HCT116 (cell line): Measurements from ENCODE around the gene SH2D3C. TPM values are rescaled to one million over a fixed set of nuclear protein-coding genes. Genes with fewer than 3 reads are reported as not detected.

ENCODE experiments used
- ATAC-seq: fragments of 200-7000 bp; cut with Tn5 transposase; 2 replicates; pipeline ENCODE4 v1.9.1; 2020; ENCODE audit warnings: mild to moderate bottlenecking, moderate library complexity
- BruUV-seq: library from RNA; stranded (reverse); fragments of 400-500 nt; replicated peaks from 2 replicates; lab custom pipeline; 2021; lab: Mats Ljungman, UMichigan
- CTCF ChIA-PET: fragments of 300-600 bp; sonication (Branson Sonifier 250); formaldehyde crosslinking; loops from one replicate; lab custom pipeline; 2021; ENCODE audit warnings: antibody characterized with exemption; lab: Charles Lee
- POLR2A ChIA-PET: fragments of 300-600, 350-600 bp; sonication (Branson Sonifier 250); formaldehyde crosslinking; loops from one replicate; lab custom pipeline; 2021; ENCODE audit warnings: antibody characterized with exemption; lab: Charles Lee
- RAD21 ChIA-PET, 2 experiments: fragments of 300-600 bp; sonication (Branson Sonifier 250); formaldehyde crosslinking; loops; one replicate each; lab custom pipeline; 2023; ENCODE audit warnings: low total read pairs in 2 of 2; ENCODE audit not compliant: uncharacterized antibody in 2 of 2, unreplicated experiment in 2 of 2, low non-redundant PET in 1 of 2; lab: Charles Lee
- DNase-seq: peaks from one replicate; pipeline ENCODE4 v3.0.0-alpha.2; 2010; ENCODE audit warnings: low read depth, low spot score
- H2AFZ ChIP-seq: fragments of 200-600 bp; shearing (Covaris generic), sonication (generic); 2 replicates; pipeline ENCODE4 v1.6.1; 2017; ENCODE audit warnings: low read depth, mixed run types, mixed read lengths, antibody characterized with exemption, low read length; ENCODE audit not compliant: poor library complexity, severe bottlenecking
- H3K27ac ChIP-seq: 2 replicates; pipeline ENCODE4 v1.5.1; 2012; ENCODE audit warnings: low read depth, low read length
- H3K27me3 ChIP-seq: fragments of 200-600 bp; sonication (generic); 2 replicates; pipeline ENCODE4 v1.6.1; 2016; ENCODE audit warnings: mixed run types, low read length, mixed read lengths; ENCODE audit not compliant: insufficient read depth
- H3K36me3 ChIP-seq, 2 experiments: fragments of 200-500 bp in 1 of 2; fragments of 200-600 bp in 1 of 2; sonication (Bioruptor generic) in 1 of 2; sonication (generic) in 1 of 2; 2 replicates each; pipeline versions ENCODE4 v1.5.1 to v1.6.1; 2014 to 2016; ENCODE audit warnings: low read length in 2 of 2, inconsistent platforms in 1 of 2, mixed read lengths in 1 of 2, mixed run types in 1 of 2; ENCODE audit not compliant: insufficient read depth in 2 of 2, control insufficient read depth in 1 of 2
- H3K4me1 ChIP-seq, 2 experiments: fragments of 200-600 bp in 1 of 2; sonication (generic) in 1 of 2; 2 replicates each; pipeline versions ENCODE4 v1.5.1 to v1.6.1; 2012 to 2017; ENCODE audit warnings: low read length in 2 of 2, inconsistent platforms in 1 of 2, mild to moderate bottlenecking in 1 of 2, mixed read lengths in 1 of 2, mixed run types in 1 of 2, moderate library complexity in 1 of 2; ENCODE audit not compliant: insufficient read depth in 2 of 2, control insufficient read depth in 1 of 2
- H3K4me2 ChIP-seq: fragments of 200-600 bp; sonication (generic); 2 replicates; pipeline ENCODE4 v1.6.1; 2017; ENCODE audit warnings: mixed run types, low read length, mixed read lengths
- H3K4me3 ChIP-seq, 2 experiments: fragments of 200-600 bp in 1 of 2; sonication (generic) in 1 of 2; replicated peaks in 1 of 2; 2 replicates each; pipeline ENCODE4 v1.5.1; 2011 to 2016; ENCODE audit warnings: low read length in 2 of 2, control low read depth in 1 of 2, low read depth in 1 of 2, mild to moderate bottlenecking in 1 of 2, mixed read lengths in 1 of 2, mixed run types in 1 of 2
- H3K79me2 ChIP-seq: fragments of 200-600 bp; sonication (generic); 2 replicates; pipeline ENCODE4 v1.6.1; 2017; ENCODE audit warnings: mild to moderate bottlenecking, mixed run types, low read length, moderate library complexity, mixed read lengths; ENCODE audit not compliant: insufficient read depth
- H3K9ac ChIP-seq: fragments of 200-600 bp; sonication (generic); 2 replicates; pipeline ENCODE4 v1.6.1; 2016; ENCODE audit warnings: low read length, mixed read lengths
- H3K9me2 ChIP-seq: fragments of 200-600 bp; sonication (generic), shearing (Covaris generic); 2 replicates; pipeline ENCODE4 v1.6.1; 2017; ENCODE audit warnings: mixed run types, mild to moderate bottlenecking, moderate library complexity; ENCODE audit not compliant: insufficient read depth
- H3K9me3 ChIP-seq, 2 experiments: fragments of 200-500 bp in 1 of 2; fragments of 200-600 bp in 1 of 2; sonication (Bioruptor generic) in 1 of 2; sonication (generic) in 1 of 2; 2 replicates each; pipeline ENCODE4 v1.6.1; 2014 to 2017; ENCODE audit warnings: low read length in 2 of 2, mixed read lengths in 2 of 2, inconsistent platforms in 1 of 2, low read depth in 1 of 2, mild to moderate bottlenecking in 1 of 2, mixed run types in 1 of 2, moderate library complexity in 1 of 2; ENCODE audit not compliant: control insufficient read depth in 1 of 2, insufficient read depth in 1 of 2
- H4K20me1 ChIP-seq: fragments of 200-600 bp; sonication (generic), shearing (Covaris generic); 2 replicates; pipeline ENCODE4 v1.6.1; 2017; ENCODE audit warnings: mixed run types, mild to moderate bottlenecking, moderate library complexity; ENCODE audit not compliant: insufficient read depth
- CEBPB ChIP-seq: IDR thresholded peaks from 2 replicates; pipeline ENCODE4 v1.6.1; 2012; ENCODE audit warnings: low read depth
- ELF1 ChIP-seq: IDR thresholded peaks from 2 replicates; pipeline ENCODE4 v1.6.1; 2012; ENCODE audit warnings: low read depth, borderline replicate concordance
- EZH2phosphoT487 ChIP-seq: fragments of 200-600 bp; IDR thresholded peaks from 2 replicates; pipeline ENCODE4 v1.6.1; 2018; ENCODE audit warnings: antibody characterized with exemption, borderline replicate concordance
- MAX ChIP-seq: IDR thresholded peaks from 2 replicates; pipeline ENCODE4 v1.6.1; 2012
- POLR2A ChIP-seq: IDR thresholded peaks from 2 replicates; pipeline ENCODE4 v1.7.0; 2011; ENCODE audit warnings: borderline replicate concordance; ENCODE audit not compliant: insufficient read depth, insufficient read length; ENCODE audit errors: extremely low read depth
- POLR2AphosphoS5 ChIP-seq: IDR thresholded peaks from 2 replicates; pipeline ENCODE4 v1.6.1; 2011; ENCODE audit warnings: mild to moderate bottlenecking, low read depth, low read length, moderate library complexity
- RAD21 ChIP-seq: IDR thresholded peaks from 2 replicates; pipeline ENCODE4 v1.6.1; 2012; ENCODE audit warnings: low read depth, mild to moderate bottlenecking
- TCF7L2 ChIP-seq: IDR thresholded peaks from 2 replicates; pipeline ENCODE4 v1.7.0; 2011; ENCODE audit warnings: borderline replicate concordance, inconsistent platforms; ENCODE audit not compliant: insufficient read depth, insufficient read length; ENCODE audit errors: extremely low read depth
- ZFX ChIP-seq: fragments of 450-650 bp; IDR thresholded peaks from 2 replicates; pipeline ENCODE4 v1.6.1; 2017
- ZNF274 ChIP-seq: fragments of 200-500 bp; sonication (Bioruptor generic); IDR thresholded peaks from 2 replicates; pipeline ENCODE4 v1.6.1; 2014; ENCODE audit warnings: mild to moderate bottlenecking, low read depth, low read length, inconsistent platforms
- intact Hi-C: fragments of 100-400 bp; cut with micrococcal nuclease; formaldehyde crosslinking; loops from 2 replicates; pipeline ENCODE4 v1.10.0; 2022
- total RNA-seq: library from RNA; stranded (reverse); gene quantifications from one replicate; pipeline ENCODE4 v1.2.1, GENCODE V29; 2021; ENCODE audit not compliant: unreplicated experiment

SH2D3C gene
- total RNA-seq, 1 experiment from 2014 or later, result 1.3 TPM

- H3K27ac ChIP-seq, result no peak overlapping the region
- CTCF ChIA-PET, result no interaction called here
- H3K9me2 ChIP-seq, result no peaks in the 10 kb centered on the region
- H2AFZ ChIP-seq, result no peak overlapping the region
- no TSS peak for BruUV-seq
- no peak for ATAC-seq
- H3K4me1 ChIP-seq, result peaks cover 14 to 28% of the 10 kb centered on the region in 2 experiments
- RAD21 ChIA-PET, result no interaction called here
- POLR2A ChIA-PET, result no interaction called here
- no peaks in the 10 kb centered on the region for H3K27me3 ChIP-seq
- no peak overlapping the region for H3K4me3 ChIP-seq
- no peak for TF ChIP-seq RAD21
- TF ChIP-seq ELF1, result no peak
- TF ChIP-seq POLR2AphosphoS5, result no peak
- TF ChIP-seq ZFX, result no peak
- TF ChIP-seq CEBPB, result no peak
- TF ChIP-seq POLR2A, result no peak
- no peak for TF ChIP-seq EZH2phosphoT487
- no peak for TF ChIP-seq MAX
- no peak for TF ChIP-seq ZNF274
- intact Hi-C loops, result no loop called here
- H3K4me2 ChIP-seq, result no peak overlapping the region
- H4K20me1 ChIP-seq, result no peaks in the 10 kb centered on the region
- no peaks in the 10 kb centered on the region for H3K36me3 ChIP-seq
- DNase-seq, result no peak
- no peak overlapping the region for H3K9ac ChIP-seq
- no peaks in the 10 kb centered on the region for H3K79me2 ChIP-seq
- no peaks in the 10 kb centered on the region for H3K9me3 ChIP-seq
Observed at GRCh38 chr9:127742435-127743088, 35.9 kb downstream of the SH2D3C start.

DNA sequence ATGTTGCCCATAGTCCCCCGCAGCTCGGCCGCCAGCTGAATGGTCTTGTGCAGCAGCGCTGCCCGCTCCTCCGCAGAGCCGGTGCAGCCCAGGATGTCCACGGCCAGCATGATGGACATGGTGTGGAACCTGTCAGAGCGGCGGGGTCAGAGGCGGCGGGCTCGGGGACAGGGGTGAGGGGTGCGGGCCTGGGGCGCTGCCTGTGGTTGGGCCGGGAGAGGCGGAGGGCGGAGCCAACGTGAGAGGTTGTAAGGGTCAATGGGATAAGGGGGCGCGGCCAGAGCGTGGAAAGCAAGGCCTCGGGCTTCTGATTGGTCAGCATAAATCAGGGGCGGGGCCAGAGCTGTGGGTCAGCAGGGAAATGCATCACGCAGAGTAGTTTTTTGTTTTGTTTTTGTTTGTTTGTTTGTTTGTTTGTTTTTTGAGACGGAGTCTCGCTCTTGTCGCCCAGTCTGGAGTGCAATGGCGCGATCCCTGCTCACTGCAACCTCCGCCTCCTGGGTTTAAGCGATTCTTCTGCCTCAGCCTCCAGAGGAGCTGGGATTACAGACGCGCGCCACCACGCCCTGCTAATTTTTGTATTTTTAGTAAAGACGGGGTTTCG is 36.5 kb downstream of the SH2D3C start:
- Histone ChIP-seq H3K4me1 (peaks cover 14 to 28% of the 10 kb centered on the region in 2 experiments), H3K4me2 (0 out of 2 replicates have a peak overlapping the region, but pooled peaks have one; percentile 73), H4K20me1 (no peaks in the 10 kb centered on the region), H3K4me3 (no peak overlapping the region), H3K27me3 (no peaks in the 10 kb centered on the region), H3K79me2 (no peaks in the 10 kb centered on the region), H3K9me3 (no peaks in the 10 kb centered on the region), H2AFZ (no peak overlapping the region), H3K27ac (no peak overlapping the region), H3K36me3 (no peaks in the 10 kb centered on the region), H3K9ac (no peak overlapping the region), H3K9me2 (no peaks in the 10 kb centered on the region)
- BruUV-seq, result no TSS peak
- DNase-seq (peak; percentile 18), ATAC-seq (peak; percentile 57)
- ChIA-PET RAD21 (no interaction called here), CTCF (no interaction called here), POLR2A (no interaction called here)
- TF ChIP-seq TCF7L2 (no peak), ZFX (no peak)
- intact Hi-C loops, result no loop called here
